ENCODE measurements around the gene CADM2.

DNA sequence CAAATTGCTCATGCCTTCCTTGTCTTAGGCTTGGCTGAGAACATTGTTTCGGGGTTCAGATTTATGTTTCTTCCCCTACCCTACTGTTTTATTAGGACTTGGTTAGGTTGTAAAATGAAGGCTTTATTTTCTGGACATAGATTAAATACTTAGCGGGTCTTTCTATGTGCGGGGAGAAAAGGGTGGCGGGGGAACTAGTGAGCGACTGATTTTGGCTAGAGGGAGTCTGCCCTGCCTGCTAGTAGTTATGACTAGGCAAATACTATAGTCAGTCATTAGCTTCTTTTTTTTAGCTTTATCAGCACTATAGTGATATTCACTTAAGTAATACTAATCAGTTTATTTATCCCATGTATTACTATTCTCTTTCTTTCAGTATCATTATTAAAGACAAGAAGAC lies 3.6 kb downstream of the CADM2 start:
- no peak for TF ChIP-seq CTCF (IDR thresholded peaks at IDR 0.05; ENCODE audit: poor library complexity, severe bottlenecking)
- TF ChIP-seq EP300 (conservative IDR thresholded peaks at IDR 0.05; ENCODE audit: poor library complexity, severe bottlenecking) = no peak
- TF ChIP-seq POLR2AphosphoS5 (IDR thresholded peaks at IDR 0.05) = no peak

All from neural cell (in vitro differentiated cells).